ENCODE results near the gene LIPC. TPM values are rescaled to one million over a fixed set of nuclear protein-coding genes. Genes with fewer than 3 reads are reported as not detected.

LIPC gene
- polyA plus RNA-seq, 3 donors = 0.37 TPM; not detected in 2

- Mint-ChIP-seq H3K36me3 (no peaks in the 10 kb centered on the region), H3K9me3 (peaks cover 0 to 1% (median 0%) of the 10 kb centered on the region in 7 donors), H3K27me3 (ENCODE audit: low read depth in 3 of 3) (peaks cover 0 to 5% (median 0%) of the 10 kb centered on the region in 3 donors), H3K4me1 (peaks cover 19% of the 10 kb centered on the region), H3K4me3 (peak overlapping the region in 1 of 2 donors; percentile 78), H3K27ac (peak overlapping the region; percentile 22 to 93 (median 65))
- no peak overlapping the region for H2AFZ ChIP-seq (ENCODE audit: insufficient read depth, low read depth, low read length, poor library complexity, severe bottlenecking)
- no peaks in the 10 kb centered on the region for H4K20me1 ChIP-seq (ENCODE audit: insufficient read depth, low read length)
- peak overlapping the region; percentile 4 for H3K4me2 ChIP-seq (replicated peaks; ENCODE audit: extremely low read depth, low read length, poor library complexity, severe bottlenecking)
- no peak overlapping the region for H3K9ac ChIP-seq (ENCODE audit: insufficient read depth, low read length, poor library complexity, severe bottlenecking)
- no peaks in the 10 kb centered on the region for H3K9me3 ChIP-seq (replicated peaks in 1 of 2; ENCODE audit: control insufficient read depth in 1 of 2, insufficient read depth in 1 of 2, low read length in 2 of 2)
- no peak for TF ChIP-seq CTCF (IDR thresholded peaks at IDR 0.05)
- intact Hi-C loops (cut with micrococcal nuclease) = no loop called here
- H3K36me3 ChIP-seq (replicated peaks in 1 of 2; ENCODE audit: control insufficient read depth in 1 of 2, insufficient read depth in 2 of 2, low read length in 2 of 2) = no peaks in the 10 kb centered on the region
- WGBS (ENCODE audit: insufficient coverage) = 62% methylated on average over 2 of the region's 10 CpGs
- DNase-seq = peak; percentile 42 to 71 (median 55)
- H3K79me2 ChIP-seq (ENCODE audit: insufficient read depth, low read length) = no peaks in the 10 kb centered on the region
- H3K4me1 ChIP-seq (ENCODE audit: control insufficient read depth in 1 of 2, insufficient read depth in 2 of 2, low read length in 2 of 2) = peaks cover 18 to 20% of the 10 kb centered on the region in 2 donors
- H3K27me3 ChIP-seq (ENCODE audit: control insufficient read depth in 2 of 2, insufficient read depth in 2 of 2, low read length in 2 of 2) = no peaks in the 10 kb centered on the region
- H3K4me3 ChIP-seq (replicated peaks in 1 of 3; ENCODE audit: low read depth in 2 of 3, low read length in 3 of 3) = no peak overlapping the region
- H3K27ac ChIP-seq (ENCODE audit: low read depth in 1 of 2, low read length in 2 of 2) = peak overlapping the region in 1 of 2 donors; percentile 49
These were observed 15.7 kb downstream of the LIPC start for GRCh38 chr15:58447271-58448010.

GRCh38 chr15:58448331-58448730, 16.5 kb downstream of the LIPC start:
- Histone ChIP-seq H2AFZ (ENCODE audit: insufficient read depth, low read depth, low read length, poor library complexity, severe bottlenecking) (no peak overlapping the region), H3K79me2 (ENCODE audit: insufficient read depth, low read length) (no peaks in the 10 kb centered on the region), H3K27ac (ENCODE audit: low read depth in 1 of 2, low read length in 2 of 2) (no peak overlapping the region), H3K27me3 (ENCODE audit: control insufficient read depth in 2 of 2, insufficient read depth in 2 of 2, low read length in 2 of 2) (no peaks in the 10 kb centered on the region), H3K36me3 (replicated peaks in 1 of 2; ENCODE audit: control insufficient read depth in 1 of 2, insufficient read depth in 2 of 2, low read length in 2 of 2) (no peaks in the 10 kb centered on the region), H3K4me3 (replicated peaks in 1 of 3; ENCODE audit: low read depth in 2 of 3, low read length in 3 of 3) (no peak overlapping the region), H3K4me1 (ENCODE audit: control insufficient read depth in 1 of 2, insufficient read depth in 2 of 2, low read length in 2 of 2) (peaks cover 18 to 20% of the 10 kb centered on the region in 2 donors), H3K9ac (ENCODE audit: insufficient read depth, low read length, poor library complexity, severe bottlenecking) (no peak overlapping the region), H3K9me3 (replicated peaks in 1 of 2; ENCODE audit: control insufficient read depth in 1 of 2, insufficient read depth in 1 of 2, low read length in 2 of 2) (no peaks in the 10 kb centered on the region), H4K20me1 (ENCODE audit: insufficient read depth, low read length) (no peaks in the 10 kb centered on the region), H3K4me2 (replicated peaks; ENCODE audit: extremely low read depth, low read length, poor library complexity, severe bottlenecking) (no peak overlapping the region)
- H3K4me1 Mint-ChIP-seq = peaks cover 19% of the 10 kb centered on the region
- no peak for DNase-seq
- no peak overlapping the region for H3K4me3 Mint-ChIP-seq
- peak overlapping the region in 1 of 7 donors; percentile 12 for H3K27ac Mint-ChIP-seq
- intact Hi-C loops (cut with micrococcal nuclease) = no loop called here
- peaks cover 0 to 1% (median 0%) of the 10 kb centered on the region in 7 donors for H3K9me3 Mint-ChIP-seq
- no peaks in the 10 kb centered on the region for H3K36me3 Mint-ChIP-seq
- WGBS (ENCODE audit: insufficient coverage) = 100% methylated on average over 4 of the region's 5 CpGs
- H3K27me3 Mint-ChIP-seq (ENCODE audit: low read depth in 3 of 3) = peaks cover 0 to 4% (median 0%) of the 10 kb centered on the region in 3 donors
- no peak for TF ChIP-seq CTCF (IDR thresholded peaks at IDR 0.05)

All from CD14-positive monocyte (primary cell).